Measurements from ENCODE around the gene NUDT7. TPM values are rescaled to one million over a fixed set of nuclear protein-coding genes. Genes with fewer than 3 reads are reported as not detected.

Gene NUDT7
- total RNA-seq = 3.2 and 3.8 TPM in 2 replicates

GRCh38 chr16:77722309-77723107, at the start of gene NUDT7:
Gene NUDT7, plus strand, starts transcription at chr16:77722514. Its CDS starts 69 bp downstream, at chr16:77722583.

GRCh38 chr16:77788181-77789084, 66.1 kb downstream of the NUDT7 start, which contains the start of gene VAT1L:
Gene VAT1L, plus strand, starts transcription at chr16:77788564. Its CDS starts 119 bp downstream, at chr16:77788683.

Other genes with a start within 250 kb of the NUDT7 start
- gene VAT1L, start 66.0 kb downstream of the NUDT7 start, total RNA-seq = 0.13 and 0.17 TPM in 2 replicates